HG03442 (cell line): ENCODE results near the gene TMEM45A.
"Not testable (repeated sequence)": the region's sequence is repeated elsewhere in the genome, so short reads cannot be mapped to it uniquely, and the experiment has no call there.

Experiments
- ATAC-seq: cut with Tn5 transposase; IDR thresholded peaks from one replicate; pipeline ENCODE4 v1.9.1; 2021; ENCODE audit warnings: mild to moderate bottlenecking, moderate library complexity; ENCODE audit not compliant: unreplicated experiment

TMEM45A gene, protein sequence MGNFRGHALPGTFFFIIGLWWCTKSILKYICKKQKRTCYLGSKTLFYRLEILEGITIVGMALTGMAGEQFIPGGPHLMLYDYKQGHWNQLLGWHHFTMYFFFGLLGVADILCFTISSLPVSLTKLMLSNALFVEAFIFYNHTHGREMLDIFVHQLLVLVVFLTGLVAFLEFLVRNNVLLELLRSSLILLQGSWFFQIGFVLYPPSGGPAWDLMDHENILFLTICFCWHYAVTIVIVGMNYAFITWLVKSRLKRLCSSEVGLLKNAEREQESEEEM

DNA sequence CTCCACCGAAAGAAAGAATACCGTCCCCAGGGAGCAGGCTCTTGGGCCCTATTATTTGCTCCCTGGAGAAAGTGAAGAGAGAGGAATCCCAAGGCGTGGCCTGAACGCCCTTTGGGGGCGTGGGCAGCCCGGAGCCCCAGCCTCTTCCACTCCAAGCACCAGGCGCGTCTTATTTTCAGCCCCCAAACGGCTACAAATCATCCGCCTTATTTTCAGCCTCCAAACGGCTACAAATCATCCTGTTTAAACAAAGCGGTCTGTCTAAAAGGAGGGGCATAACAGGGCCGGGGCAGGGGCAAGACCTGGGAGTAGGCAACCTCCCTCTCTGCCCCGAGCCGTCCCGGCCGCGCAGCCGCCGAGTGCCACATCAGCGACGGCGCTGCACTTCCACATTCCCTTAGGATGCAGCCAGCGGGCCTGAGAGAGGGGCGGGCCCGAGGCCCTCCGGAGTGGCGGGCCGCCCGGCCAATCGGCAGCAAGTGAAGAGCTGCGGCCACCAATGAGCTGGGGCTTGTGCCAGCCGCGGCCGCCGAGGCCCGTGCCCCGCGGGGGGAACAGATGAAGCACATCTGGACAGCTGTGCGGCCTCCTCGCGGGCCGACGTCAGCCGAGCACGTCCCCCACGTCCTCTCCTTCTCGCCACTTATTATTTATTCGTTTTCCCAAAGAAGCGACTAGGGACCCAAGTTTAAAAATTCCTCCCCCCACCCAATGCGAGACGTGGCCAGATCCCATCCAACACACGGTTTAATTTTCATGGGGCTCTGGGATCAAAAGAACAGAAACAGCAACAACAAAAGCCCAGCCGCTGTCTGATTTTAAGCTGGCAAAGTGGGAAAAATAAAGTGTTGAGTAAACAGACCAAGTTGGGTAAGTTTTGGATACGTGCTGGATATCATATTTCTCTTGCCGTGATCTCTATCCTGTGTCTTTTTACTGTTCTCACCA, at the start of gene TMEM45A:
Gene TMEM45A (plus strand): TSS at position 561 of the 948 bp plus-strand sequence. CDS start 62,593 bp downstream, outside the sequence.
- peak; percentile 95 for ATAC-seq

DNA sequence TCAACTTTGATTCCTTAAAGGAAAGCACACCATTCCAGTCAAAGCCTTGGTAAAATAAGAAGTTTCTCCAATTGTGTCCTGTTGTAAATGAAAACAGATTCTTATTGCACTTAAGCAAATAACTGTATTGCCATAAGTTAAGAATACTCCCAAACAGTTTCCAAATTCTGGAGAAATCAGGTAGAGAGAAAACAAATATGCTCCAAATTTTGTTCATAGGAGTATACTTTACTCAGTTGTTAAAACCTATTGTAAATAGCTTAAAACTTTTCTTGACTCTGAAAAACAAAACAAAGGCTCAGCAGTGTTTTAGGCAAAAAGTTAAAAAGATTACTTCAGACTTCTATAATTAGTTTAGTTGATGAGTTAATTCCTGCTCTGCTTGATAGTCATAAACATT, 48.7 kb upstream of the TMEM45A start:
- ATAC-seq, result no peak

DNA sequence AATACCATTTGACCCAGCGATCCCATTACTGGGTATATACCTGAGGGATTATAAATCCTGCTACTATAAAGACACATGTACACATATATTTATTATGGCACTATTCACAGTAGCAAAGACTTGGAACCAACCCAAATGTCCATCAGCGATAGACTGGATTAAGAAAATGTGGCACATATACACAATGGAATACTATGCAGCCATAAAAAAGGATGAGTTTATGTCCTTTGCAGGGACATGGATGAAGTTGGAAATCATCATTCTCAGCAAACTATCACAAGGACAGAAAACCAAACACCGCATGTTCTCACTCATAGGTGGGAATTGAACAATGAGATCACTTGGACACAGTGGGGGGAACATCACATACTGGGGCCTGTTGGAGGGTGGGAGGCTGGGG, 45.4 kb upstream of the TMEM45A start:
- ATAC-seq, result not testable (repeated sequence)

DNA sequence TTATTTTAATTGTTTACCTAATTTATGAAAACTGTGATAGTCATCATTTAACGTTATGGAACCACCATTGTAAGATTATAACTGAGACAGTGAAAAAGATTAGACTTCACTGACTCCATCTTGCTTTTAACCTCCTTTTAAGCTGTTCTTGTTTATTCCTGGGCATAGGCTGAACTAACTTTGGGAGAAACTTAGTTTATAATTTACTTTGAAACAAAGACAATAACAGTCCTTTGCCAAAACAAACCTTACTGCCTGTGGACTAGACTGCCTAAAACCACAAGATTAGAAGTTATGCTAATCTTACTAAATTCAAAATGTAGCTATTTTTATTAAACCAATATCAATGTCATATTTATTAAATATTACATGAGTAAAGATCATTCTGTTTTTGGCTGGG, 44.3 kb upstream of the TMEM45A start:
- ATAC-seq, result no peak

DNA sequence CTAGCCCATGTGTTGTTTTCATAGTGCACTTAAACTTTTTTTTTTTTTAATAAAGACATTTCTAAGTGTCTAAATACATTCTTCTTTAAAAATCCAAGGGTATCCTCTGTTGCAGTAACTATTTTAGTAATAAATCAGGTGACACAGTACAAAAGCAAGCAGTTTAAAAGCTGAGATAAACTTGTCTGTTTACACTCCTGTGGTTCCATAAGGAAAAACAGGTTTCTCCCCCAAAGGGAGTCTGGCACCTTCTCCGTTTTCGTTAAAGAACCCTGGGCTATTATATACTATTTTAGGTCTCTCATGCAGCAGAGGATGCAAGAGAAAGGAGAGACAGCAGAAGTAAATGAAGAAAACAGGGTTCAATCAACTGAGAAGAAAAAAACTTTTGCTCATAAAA, 43.2 kb upstream of the TMEM45A start:
- no peak for ATAC-seq

DNA sequence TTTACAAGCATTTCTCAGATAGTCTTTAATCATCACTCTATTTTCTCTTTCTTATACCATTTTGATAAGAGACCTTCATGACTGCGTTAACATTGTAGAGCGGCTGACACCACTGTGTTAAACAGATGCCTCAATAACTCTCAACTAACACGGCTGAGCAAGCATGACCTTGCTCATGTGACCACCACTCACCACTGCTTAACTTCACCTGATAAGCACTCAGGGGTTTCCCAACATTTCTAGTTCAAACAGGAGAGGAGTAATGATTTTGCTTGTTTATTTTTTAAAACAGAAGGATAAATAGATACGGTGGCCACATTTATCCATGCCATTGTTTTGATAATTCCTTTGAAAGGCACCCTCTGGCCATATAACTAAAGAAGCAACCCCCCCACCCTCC, 37.7 kb upstream of the TMEM45A start:
- ATAC-seq, result no peak

DNA sequence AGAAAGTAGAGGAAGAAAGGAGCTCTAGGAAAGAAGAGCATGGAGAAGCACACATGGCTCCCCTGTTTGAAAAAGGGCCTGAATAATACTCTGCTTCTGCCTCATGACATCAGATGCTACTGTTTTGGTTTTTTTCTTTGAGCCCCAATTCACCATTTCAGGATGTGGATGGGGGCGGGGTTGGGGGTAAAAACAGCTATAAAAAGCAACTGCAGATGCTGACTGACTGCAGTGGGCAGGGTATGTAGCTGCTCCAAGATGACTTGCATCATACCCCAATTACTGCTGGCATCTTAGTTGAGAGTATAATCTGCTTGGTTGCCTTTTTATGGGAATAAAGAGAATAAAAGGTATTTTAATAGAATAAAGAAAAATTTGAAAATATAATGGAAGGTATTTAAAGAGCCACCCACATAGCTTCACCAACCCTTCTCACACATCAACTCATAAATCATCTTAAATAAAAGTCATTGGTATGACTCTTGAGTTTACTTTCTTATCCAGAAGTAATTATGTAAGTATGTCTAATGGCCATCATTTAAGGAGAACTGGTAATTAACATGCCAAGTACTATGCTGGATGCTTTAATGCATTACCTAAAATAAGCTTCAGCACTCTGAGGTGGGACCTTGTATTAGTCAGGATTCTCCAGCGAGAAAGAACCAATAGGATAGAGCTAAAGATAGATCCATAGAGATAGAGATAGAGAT, 36.4 kb upstream of the TMEM45A start:
- no peak for ATAC-seq

DNA sequence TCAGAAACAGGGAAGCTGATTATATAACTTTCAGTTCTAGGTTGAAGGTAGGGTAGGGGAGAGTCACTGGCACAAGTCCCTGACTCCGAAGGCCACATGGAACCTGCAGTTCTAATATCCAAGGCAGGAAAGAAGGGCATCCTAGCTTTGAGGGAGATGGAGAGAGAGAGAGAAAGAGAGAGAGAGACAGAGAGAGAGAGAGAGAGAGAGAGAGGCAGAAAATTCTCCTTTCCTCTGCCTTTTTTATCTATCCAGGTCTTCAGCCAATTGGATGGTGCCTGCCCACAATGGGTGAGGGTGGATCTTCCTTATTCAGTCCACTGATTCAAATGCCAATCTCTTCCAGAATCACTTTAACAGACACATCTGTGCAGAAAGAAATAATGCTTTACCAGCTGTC, 35.7 kb upstream of the TMEM45A start:
- no peak for ATAC-seq

DNA sequence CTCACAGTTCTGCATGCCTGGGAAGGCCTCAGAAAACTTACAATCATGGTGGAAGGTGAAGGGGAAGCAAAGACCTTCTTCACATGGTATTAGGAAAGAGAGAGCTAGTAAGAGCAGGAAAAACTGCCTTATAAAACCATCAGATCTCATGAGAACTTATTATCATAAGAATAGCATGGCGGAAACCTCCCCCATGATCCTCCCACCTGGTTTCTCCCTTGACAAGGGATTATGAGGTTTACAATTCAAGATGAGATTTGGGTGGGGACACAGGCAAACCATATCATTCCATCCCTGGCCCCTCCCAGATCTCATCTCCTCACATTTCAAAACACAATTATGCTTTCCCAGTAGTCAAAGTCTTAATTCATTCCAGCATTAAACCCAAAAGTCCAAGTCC, 34.6 kb upstream of the TMEM45A start:
- no peak for ATAC-seq

DNA sequence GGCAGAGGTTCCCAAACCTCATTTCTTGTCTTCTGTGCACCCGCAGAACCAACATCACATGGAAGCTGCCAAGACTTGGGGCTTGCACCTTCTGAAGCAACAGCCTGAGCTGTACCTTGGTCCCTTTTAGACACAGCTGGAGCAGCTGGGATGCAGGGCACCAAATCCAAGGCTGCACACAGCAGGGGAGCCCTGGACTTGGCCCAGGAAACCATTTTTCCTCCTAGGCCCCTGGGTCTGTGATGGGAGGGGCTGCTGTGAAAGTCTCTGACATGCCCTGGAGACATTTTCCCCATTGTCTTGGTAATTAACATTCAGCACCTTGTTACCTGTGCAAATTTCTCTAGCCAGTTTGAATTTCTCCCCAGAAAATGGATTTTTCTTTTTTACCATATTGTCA, 33.6 kb upstream of the TMEM45A start:
- no peak for ATAC-seq

DNA sequence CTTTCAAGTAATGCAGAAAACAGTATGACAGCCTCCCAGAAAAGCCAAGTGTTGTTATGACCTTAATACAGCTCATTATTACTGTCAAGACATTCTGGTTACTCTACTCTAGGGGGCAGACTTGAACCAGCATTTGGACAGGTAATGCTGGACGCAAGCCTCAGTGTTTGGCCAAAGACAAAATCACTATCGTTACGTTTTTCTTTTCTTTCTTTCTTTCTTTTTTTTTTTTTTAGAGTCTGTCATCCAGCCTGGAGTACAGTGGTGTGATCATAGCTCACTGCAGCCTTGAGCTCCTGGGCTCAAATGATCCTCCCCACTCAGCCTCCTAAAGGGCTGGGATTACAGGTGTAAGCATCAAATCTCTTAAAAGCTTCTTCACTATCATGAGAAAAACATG, 29.4 kb upstream of the TMEM45A start:
- ATAC-seq, result peak; percentile 87

DNA sequence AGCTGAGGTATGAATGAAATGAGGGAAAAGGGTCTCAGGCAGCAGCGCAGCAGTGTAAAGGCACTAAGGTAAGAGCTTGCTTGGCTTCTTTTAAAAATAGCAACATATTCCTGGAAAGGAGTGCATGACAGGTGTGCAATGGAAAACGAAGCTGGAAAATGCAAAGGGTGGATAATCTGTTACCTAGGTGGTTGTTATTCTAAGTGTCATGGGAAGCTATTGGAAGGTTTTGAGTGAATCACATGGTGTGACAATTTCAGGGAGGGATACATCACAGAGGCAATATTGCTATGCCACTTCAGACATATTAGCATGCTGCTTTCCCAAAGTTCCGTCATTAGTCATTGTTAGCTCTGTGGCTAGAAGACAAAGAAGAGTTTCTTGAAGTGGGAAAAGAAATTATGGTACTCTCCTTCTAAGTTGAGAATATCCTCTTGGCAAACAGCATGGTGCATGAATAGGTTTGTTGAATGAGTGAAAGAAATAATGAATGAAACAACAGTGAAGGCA, 28.7 kb upstream of the TMEM45A start:
- ATAC-seq, result no peak

DNA sequence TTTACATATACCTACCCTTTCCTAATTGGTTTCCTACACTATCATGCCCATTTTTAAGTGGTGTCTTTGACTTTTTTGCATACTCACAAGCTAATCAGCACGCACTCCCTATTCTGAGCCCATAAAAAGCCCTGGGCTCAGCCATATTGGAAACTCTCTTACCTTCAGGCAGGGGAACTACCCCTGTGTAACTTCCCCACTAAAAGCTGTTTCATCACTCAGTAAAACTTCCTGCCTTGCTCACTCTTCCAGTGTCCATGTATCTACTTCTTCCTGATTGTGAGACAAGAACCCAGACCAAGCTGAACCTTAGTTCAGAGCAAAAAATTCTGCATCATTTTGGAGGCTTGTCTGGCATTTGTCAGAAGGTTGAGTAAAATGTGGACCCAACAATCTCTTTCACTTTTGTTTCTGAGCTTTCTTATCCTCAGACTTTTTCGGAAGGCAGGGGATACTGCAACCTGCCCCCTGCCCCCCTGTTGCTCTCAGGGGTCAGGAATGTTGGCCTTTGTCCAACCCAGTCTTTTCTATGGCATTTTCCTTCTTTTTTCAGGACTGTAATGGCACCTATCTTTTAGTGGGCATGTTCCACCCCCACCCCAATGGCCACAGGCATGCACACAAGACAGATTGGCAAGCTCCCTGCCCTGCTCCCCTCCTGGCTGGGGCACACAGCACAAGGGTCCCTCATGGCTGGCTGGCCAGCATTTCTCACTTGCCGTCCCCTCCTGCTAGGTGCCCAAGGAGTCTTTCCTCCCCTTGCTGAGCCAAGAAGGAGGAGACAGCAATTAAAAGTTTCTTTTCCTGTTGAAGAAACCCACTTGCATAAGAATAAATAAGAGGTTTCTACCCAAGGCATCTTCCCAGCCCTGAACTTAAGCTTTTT, 26.3 kb upstream of the TMEM45A start:
- peak; percentile 52 for ATAC-seq

DNA sequence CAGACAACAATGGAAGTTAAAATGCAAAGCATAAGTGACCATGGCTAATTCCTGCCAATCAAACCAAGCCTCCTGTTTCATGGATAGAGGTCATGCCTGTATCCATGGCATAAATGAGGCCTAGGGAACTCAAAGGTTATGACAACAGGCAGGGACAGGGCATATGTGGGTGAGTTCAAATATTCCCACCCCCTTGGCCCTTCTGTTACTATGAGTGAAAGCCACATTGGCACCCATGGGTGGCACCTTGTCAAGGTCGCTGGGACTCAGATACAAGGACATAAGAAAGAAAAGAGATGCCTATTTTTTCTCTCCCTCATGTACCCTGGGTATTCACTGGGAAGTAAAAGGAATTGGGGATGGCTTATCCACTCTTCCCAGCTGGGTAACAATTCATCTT, 25.3 kb upstream of the TMEM45A start:
- ATAC-seq, result no peak

DNA sequence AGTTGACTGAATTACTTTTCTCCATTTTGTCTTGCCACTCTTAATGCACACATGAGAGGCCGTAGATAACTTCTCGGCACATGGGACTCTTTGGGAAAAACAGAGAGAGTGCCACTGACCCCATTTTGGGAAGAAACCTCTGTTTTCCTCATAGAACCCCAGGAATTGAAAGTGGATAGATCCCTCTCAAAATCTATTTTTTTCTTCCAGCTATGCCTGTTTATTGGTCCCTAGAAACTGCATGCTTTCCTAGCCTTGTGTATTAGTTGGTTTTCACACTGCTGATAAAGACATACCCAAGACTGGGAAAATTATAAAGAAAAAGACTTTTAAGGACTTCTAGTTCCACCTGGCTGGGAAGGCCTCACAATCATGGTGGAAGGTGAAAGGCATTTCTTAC, 23.7 kb upstream of the TMEM45A start:
- no peak for ATAC-seq

DNA sequence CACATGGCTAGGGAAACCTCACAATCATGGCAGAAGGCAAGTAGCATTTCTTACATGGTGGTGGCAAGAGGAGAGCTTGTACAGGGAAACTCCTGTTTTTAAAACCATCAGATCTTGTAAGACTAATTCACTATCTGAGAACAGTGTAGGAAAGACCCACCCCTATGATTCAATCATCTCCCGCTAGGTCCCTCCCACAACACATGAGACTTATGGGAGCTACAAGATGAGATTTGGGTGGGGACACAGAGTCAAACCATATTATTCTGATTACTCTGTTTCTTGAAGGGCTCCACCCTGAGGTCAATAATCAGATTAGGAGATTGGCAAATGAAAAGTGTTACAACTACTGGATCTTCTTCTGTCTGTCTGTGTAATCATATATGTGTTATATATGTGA, 21.5 kb upstream of the TMEM45A start:
- ATAC-seq, result no peak

DNA sequence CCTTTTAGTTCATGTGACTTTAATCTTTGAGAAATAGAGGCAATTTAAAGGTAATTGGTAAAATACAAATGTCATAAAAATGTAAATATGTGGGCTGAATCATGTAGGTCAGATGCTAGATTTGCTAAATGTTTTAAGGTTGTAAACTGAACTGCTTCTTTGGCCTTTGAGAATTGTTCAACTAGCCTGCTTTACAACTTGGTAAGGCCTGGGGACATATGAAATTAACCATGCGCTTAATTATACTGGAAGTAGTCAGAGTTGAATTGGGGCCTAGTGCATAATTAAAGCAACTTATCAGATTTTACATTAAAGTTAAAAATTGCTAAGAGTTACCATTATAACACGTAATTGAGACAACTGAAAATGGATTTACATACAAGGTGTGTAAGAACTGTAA, 21.0 kb upstream of the TMEM45A start:
- no peak for ATAC-seq

DNA sequence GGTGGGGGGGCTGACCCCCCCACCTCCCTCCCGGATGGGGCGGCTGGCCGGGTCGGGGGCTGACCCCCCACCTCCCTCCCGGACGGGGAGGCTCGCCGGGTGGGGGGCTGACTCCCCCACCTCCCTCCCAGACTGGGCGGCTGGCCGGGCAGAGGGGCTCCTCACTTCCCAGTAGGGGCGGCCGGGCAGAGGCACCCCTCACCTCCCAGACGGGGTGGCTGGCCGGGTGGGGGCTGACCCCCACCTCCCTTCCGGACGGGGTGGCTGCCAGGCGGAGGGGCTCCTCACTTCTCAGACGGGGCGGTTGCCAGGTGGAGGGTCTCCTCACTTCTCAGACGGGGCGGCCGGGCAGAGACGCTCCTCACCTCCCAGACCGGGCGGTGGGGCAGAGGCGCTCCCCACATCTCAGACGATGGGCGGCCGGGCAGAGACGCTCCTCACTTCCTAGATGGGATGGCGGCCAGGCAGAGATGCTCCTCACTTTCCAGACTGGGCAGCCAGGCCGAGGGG, 14.5 kb upstream of the TMEM45A start:
- ATAC-seq, result not testable (repeated sequence)

DNA sequence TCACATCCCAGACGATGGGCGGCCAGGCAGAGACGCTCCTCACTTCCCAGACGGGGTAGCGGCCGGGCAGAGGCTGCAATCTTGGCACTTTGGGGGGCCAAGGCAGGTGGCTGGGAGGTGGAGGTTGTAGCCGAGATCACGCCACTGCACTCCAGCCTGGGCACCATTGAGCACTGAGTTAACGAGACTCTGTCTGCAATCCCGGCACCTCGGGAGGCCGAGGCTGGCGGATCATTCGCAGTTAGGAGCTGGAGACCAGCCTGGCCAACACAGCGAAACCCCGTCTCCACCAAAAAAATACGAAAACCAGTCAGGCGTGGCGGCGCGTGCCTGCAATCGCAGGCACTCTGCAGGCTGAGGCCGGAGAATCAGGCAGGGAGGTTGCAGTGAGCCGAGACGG, 13.9 kb upstream of the TMEM45A start:
- ATAC-seq, result not testable (repeated sequence)

DNA sequence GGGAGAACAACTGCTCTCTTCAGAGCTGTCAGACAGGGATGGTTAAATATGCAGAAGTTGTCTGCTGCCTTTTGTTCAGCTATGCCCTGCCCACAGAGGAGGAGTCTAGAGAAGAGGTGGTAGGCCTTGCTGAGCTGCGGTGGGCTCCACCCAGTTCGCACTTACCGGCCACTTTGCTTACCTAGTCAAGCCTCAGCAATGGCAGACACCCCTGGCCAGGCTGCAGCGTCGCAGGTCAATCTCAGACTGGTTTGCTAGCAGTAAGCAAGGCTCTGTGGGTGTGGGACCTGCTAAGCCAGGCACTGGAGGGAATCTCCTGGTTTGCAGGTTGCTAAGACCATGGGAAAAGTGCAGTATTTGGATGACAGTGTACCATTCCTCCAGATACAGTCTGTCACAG, 12.3 kb upstream of the TMEM45A start:
- no peak for ATAC-seq
